K562 (cell line): ENCODE results near the gene POU2F1. TPM values are rescaled to one million over a fixed set of nuclear protein-coding genes. Genes with fewer than 3 reads are reported as not detected.

Experiments
- ATF1 ChIP-seq, 2 experiments: fragments of 450-650 bp in 1 of 2; IDR thresholded peaks; 2 replicates each; pipeline ENCODE4 v1.6.1; 2016; ENCODE audit warnings: missing compliant biosample characterization in 1 of 2, missing genetic modification characterization in 1 of 2
- ETS2 ChIP-seq: IDR thresholded peaks from 2 replicates; pipeline ENCODE4 v1.6.1; 2016; ENCODE audit warnings: borderline replicate concordance, missing genetic modification characterization, mild to moderate bottlenecking, moderate library complexity, missing compliant biosample characterization; ENCODE audit not compliant: poor library complexity, severe bottlenecking
- FOXJ2 ChIP-seq: fragments of 200-800 bp; sonication (Bioruptor generic); IDR thresholded peaks from 2 replicates; pipeline ENCODE4 v1.6.1; 2016; ENCODE audit warnings: missing genetic modification characterization, missing compliant biosample characterization
- PTTG1 ChIP-seq: fragments of 450-650 bp; IDR thresholded peaks from 2 replicates; pipeline ENCODE4 v1.6.1; 2016; ENCODE audit warnings: low read depth, mild to moderate bottlenecking, missing genetic modification characterization, missing compliant biosample characterization
- RBM34 ChIP-seq: fragments of 200-400 bp; formaldehyde crosslinking; IDR thresholded peaks from 2 replicates; pipeline ENCODE4 v1.6.1; 2018; ENCODE audit warnings: low read length, borderline replicate concordance; ENCODE audit not compliant: insufficient read depth
- RBM39 ChIP-seq: fragments of 200-400 bp; formaldehyde crosslinking; optimal IDR thresholded peaks from 2 replicates; pipeline ENCODE3; 2018; ENCODE audit warnings: low read depth, low read length
- ZBTB8A ChIP-seq: fragments of 450-650 bp; IDR thresholded peaks from 2 replicates; pipeline ENCODE4 v1.6.1; 2018; ENCODE audit warnings: mild to moderate bottlenecking, moderate library complexity; ENCODE audit not compliant: partially characterized antibody
- ZNF24 ChIP-seq: fragments of 450-650 bp; IDR thresholded peaks from 2 replicates; pipeline ENCODE4 v1.6.1; 2016
- ZNF444 ChIP-seq: fragments of 250-450 bp; sonication (Bioruptor Pico); IDR thresholded peaks from 2 replicates; pipeline ENCODE4 v1.4.0; 2020; ENCODE audit warnings: mild to moderate bottlenecking, moderate library complexity
- ZNF780A ChIP-seq: fragments of 250-450 bp; sonication (Bioruptor Pico); IDR thresholded peaks from 2 replicates; pipeline ENCODE4 v1.5.0; 2021; ENCODE audit warnings: mild to moderate bottlenecking
- polyA plus RNA-seq, 8 experiments: library from polyadenylated mRNA; depleted of rRNA in 4 of 8; stranded (reverse) in 5 of 8; unstranded in 3 of 8; fragments of >200 nt; fragmentation: Nextera tagmentation in 2 of 8; fragmentation: Illumina TruSeq in 1 of 8; extraction: Ambion mirVana in 2 of 8; extraction: Trizol in 1 of 8; gene quantifications; 2 replicates each; pipeline versions ENCODE4 v1.2.1 to v1.2.3, GENCODE V29; 2011 to 2014; ENCODE audit warnings: inconsistent platforms in 1 of 8, missing spikeins in 1 of 8
- total RNA-seq, 7 experiments: library from RNA; depleted of rRNA in 6 of 7; stranded (reverse); fragments of >200 nt in 6 of 7; fragmentation: Illumina TruSeq in 2 of 7; extraction: Trizol in 2 of 7; gene quantifications; 2 replicates each; pipeline versions ENCODE4 v1.2.1 to v1.2.3, GENCODE V29; 2011 to 2021; ENCODE audit warnings: low replicate concordance in 1 of 7
- TF ChIP-seq, protein P1 (sequence below): fragments of 250-450 bp; sonication (Bioruptor Pico); IDR thresholded peaks from 2 replicates; pipeline ENCODE4 v1.4.0; 2020
- TF ChIP-seq, protein P2 (sequence below): fragments of 250-450 bp; sonication (Bioruptor Pico); IDR thresholded peaks from 2 replicates; pipeline ENCODE4 v1.5.0; 2022; ENCODE audit warnings: mild to moderate bottlenecking
- TF ChIP-seq, protein P3 (sequence below): fragments of 450-650 bp; formaldehyde crosslinking; conservative IDR thresholded peaks from 2 replicates; pipeline ENCODE4 v1.4.0; 2022; ENCODE audit warnings: mild to moderate bottlenecking, missing genetic modification characterization
- TF ChIP-seq, protein P4 (sequence below): fragments of 250-450 bp; sonication (Bioruptor Pico); IDR thresholded peaks from 2 replicates; pipeline ENCODE4 v1.8.0; 2022; ENCODE audit warnings: moderate library complexity, mild to moderate bottlenecking, inconsistent platforms

POU2F1 gene
- total and polyA plus RNA-seq, 9 of the 15 experiments (the other 6 are each of a cell fraction or from before 2014, with no cell fraction given), result 2.6 to 22.3 (median 8.8) TPM

DNA sequence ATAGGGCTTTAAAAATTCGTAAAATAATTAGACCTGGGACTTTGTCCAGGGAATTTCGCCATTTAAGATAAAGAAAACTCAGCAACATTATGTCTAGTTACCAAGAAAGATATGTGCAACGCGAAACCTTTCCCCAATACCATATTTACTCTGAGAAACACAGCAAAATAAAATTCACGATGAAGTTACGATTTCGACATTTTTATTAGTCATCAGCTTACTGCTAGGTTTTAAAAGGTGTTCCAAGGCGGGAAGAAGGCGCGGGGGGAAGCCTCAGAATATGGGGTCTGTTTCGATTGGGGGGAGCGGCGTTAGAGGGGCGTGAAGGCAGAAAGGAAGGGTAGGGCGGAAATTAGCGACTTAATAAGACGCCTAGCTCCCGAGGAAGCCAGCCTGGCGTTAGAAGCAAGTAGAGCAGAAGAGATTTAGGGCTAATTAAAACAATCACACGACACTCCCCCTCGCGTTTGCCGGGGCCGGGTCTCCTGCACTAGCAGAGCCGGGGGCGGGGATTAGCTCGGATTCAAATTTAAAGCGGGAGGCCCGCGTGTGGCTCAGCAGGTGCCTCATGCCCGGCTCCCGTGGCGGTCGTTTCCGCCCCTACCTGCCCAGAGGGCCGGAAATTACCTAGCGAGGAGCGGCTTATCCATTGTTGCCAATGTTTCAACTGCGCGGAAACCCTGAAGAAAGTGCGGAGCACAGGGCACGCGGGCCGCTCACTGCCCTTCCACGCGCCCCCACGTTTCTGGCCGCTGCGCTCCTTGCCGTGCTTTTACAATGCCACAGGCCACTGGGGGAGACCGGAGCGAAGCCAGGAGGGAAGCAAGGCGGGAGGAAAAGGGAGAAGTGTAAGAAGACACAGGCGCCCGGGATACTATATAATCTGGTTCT, 795 bp upstream of the POU2F1 start (continued):
- TF ChIP-seq, protein P1, sequence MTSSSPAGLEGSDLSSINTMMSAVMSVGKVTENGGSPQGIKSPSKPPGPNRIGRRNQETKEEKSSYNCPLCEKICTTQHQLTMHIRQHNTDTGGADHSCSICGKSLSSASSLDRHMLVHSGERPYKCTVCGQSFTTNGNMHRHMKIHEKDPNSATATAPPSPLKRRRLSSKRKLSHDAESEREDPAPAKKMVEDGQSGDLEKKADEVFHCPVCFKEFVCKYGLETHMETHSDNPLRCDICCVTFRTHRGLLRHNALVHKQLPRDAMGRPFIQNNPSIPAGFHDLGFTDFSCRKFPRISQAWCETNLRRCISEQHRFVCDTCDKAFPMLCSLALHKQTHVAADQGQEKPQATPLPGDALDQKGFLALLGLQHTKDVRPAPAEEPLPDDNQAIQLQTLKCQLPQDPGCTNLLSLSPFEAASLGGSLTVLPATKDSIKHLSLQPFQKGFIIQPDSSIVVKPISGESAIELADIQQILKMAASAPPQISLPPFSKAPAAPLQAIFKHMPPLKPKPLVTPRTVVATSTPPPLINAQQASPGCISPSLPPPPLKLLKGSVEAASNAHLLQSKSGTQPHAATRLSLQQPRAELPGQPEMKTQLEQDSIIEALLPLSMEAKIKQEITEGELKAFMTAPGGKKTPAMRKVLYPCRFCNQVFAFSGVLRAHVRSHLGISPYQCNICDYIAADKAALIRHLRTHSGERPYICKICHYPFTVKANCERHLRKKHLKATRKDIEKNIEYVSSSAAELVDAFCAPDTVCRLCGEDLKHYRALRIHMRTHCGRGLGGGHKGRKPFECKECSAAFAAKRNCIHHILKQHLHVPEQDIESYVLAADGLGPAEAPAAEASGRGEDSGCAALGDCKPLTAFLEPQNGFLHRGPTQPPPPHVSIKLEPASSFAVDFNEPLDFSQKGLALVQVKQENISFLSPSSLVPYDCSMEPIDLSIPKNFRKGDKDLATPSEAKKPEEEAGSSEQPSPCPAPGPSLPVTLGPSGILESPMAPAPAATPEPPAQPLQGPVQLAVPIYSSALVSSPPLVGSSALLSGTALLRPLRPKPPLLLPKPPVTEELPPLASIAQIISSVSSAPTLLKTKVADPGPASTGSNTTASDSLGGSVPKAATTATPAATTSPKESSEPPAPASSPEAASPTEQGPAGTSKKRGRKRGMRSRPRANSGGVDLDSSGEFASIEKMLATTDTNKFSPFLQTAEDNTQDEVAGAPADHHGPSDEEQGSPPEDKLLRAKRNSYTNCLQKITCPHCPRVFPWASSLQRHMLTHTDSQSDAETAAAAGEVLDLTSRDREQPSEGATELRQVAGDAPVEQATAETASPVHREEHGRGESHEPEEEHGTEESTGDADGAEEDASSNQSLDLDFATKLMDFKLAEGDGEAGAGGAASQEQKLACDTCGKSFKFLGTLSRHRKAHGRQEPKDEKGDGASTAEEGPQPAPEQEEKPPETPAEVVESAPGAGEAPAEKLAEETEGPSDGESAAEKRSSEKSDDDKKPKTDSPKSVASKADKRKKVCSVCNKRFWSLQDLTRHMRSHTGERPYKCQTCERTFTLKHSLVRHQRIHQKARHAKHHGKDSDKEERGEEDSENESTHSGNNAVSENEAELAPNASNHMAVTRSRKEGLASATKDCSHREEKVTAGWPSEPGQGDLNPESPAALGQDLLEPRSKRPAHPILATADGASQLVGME, result peak; percentile 80; the same call in 1 of the 2 replicates
- TF ChIP-seq ZNF24 (0 out of 2 replicates have a peak, but pooled peaks have one; percentile 33), RBM34 (no peak), ETS2 (tag) (no peak), ZBTB8A (no peak), PTTG1 (tag) (no peak), FOXJ2 (tag) (no peak; the same call in none of the 2 replicates), RBM39 (peak; percentile 91), ATF1 (CRISPR knock-in tag; IDR thresholded peaks at IDR 0.05) (no peak), ATF1 (tag; IDR thresholded peaks at IDR 0.05) (peak; percentile 70), ZNF444 (CRISPR knock-in tag) (no peak), ZNF780A (CRISPR knock-in tag) (no peak)
- TF ChIP-seq, protein P2, sequence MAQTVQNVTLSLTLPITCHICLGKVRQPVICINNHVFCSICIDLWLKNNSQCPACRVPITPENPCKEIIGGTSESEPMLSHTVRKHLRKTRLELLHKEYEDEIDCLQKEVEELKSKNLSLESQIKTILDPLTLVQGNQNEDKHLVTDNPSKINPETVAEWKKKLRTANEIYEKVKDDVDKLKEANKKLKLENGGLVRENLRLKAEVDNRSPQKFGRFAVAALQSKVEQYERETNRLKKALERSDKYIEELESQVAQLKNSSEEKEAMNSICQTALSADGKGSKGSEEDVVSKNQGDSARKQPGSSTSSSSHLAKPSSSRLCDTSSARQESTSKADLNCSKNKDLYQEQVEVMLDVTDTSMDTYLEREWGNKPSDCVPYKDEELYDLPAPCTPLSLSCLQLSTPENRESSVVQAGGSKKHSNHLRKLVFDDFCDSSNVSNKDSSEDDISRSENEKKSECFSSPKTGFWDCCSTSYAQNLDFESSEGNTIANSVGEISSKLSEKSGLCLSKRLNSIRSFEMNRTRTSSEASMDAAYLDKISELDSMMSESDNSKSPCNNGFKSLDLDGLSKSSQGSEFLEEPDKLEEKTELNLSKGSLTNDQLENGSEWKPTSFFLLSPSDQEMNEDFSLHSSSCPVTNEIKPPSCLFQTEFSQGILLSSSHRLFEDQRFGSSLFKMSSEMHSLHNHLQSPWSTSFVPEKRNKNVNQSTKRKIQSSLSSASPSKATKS (CRISPR knock-in tag), result no peak
- TF ChIP-seq, protein P3, sequence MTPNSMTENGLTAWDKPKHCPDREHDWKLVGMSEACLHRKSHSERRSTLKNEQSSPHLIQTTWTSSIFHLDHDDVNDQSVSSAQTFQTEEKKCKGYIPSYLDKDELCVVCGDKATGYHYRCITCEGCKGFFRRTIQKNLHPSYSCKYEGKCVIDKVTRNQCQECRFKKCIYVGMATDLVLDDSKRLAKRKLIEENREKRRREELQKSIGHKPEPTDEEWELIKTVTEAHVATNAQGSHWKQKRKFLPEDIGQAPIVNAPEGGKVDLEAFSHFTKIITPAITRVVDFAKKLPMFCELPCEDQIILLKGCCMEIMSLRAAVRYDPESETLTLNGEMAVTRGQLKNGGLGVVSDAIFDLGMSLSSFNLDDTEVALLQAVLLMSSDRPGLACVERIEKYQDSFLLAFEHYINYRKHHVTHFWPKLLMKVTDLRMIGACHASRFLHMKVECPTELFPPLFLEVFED (CRISPR knock-in tag), result peak; percentile 81; the same call in 1 of the 2 replicates
- TF ChIP-seq, protein P4, sequence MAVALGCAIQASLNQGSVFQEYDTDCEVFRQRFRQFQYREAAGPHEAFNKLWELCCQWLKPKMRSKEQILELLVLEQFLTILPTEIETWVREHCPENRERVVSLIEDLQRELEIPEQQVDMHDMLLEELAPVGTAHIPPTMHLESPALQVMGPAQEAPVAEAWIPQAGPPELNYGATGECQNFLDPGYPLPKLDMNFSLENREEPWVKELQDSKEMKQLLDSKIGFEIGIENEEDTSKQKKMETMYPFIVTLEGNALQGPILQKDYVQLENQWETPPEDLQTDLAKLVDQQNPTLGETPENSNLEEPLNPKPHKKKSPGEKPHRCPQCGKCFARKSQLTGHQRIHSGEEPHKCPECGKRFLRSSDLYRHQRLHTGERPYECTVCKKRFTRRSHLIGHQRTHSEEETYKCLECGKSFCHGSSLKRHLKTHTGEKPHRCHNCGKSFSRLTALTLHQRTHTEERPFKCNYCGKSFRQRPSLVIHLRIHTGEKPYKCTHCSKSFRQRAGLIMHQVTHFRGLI (CRISPR knock-in tag), result no peak
